GM10266 (cell line): Measurements from ENCODE around the gene AGRP.

Experiments used
- DNase-seq: peaks from one replicate; pipeline ENCODE4 v3.0.0; 2012; ENCODE audit errors: extremely low spot score
- TF ChIP-seq, protein P1 (sequence below): IDR thresholded peaks from 2 replicates; pipeline ENCODE4 v1.5.1; 2012; ENCODE audit warnings: mild to moderate bottlenecking, low read depth; ENCODE audit not compliant: control insufficient read depth, insufficient read depth; ENCODE audit errors: missing control alignments

The AGRP gene, protein sequence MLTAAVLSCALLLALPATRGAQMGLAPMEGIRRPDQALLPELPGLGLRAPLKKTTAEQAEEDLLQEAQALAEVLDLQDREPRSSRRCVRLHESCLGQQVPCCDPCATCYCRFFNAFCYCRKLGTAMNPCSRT

DNA sequence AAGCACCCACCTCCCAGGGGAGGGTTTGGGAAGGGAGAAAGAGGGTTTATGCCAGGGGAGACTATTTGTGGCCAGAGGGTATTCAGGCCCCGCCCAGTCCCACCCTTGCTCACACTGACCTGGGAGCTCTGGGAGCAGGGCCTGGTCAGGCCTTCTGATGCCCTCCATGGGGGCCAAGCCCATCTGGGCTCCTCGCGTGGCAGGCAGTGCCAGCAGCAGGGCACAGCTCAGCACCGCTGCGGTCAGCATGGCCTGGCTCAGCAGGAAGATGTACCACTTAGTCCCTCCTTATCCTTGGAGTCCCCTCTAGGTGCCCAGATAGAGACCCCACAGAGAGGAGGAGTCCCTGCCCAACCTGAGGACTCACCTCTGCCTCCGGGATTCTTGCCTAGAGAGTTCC is at the start of gene AGRP:
TSS of gene AGRP (minus strand) at position 398 of the 400 bp plus-strand sequence. CDS start at position 249, 149 bp downstream.
- no peak for DNase-seq
- TF ChIP-seq, protein P1, sequence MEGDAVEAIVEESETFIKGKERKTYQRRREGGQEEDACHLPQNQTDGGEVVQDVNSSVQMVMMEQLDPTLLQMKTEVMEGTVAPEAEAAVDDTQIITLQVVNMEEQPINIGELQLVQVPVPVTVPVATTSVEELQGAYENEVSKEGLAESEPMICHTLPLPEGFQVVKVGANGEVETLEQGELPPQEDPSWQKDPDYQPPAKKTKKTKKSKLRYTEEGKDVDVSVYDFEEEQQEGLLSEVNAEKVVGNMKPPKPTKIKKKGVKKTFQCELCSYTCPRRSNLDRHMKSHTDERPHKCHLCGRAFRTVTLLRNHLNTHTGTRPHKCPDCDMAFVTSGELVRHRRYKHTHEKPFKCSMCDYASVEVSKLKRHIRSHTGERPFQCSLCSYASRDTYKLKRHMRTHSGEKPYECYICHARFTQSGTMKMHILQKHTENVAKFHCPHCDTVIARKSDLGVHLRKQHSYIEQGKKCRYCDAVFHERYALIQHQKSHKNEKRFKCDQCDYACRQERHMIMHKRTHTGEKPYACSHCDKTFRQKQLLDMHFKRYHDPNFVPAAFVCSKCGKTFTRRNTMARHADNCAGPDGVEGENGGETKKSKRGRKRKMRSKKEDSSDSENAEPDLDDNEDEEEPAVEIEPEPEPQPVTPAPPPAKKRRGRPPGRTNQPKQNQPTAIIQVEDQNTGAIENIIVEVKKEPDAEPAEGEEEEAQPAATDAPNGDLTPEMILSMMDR, result no peak

DNA sequence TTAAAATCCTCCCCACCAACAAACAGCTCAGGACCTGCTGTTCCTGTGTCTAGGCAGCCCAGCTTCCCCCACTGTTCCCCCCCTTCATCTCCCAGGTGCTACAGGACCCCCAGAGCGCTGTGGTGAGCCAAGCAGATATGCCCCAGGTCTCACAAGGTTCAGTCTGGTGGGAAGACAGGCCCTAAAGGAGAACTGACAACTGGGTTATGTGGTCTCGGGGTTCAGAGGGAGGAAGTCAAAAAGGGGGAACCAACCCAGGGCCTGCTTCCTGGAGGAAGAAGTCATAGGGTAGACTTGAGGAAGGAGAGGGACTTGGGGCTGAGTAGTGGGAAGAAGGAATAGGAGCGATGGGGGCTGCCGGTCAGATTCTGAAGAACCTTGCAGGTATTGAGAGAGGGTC is 47.9 kb upstream of the AGRP start:
- TF ChIP-seq, protein P1, result no peak
- no peak for DNase-seq

DNA sequence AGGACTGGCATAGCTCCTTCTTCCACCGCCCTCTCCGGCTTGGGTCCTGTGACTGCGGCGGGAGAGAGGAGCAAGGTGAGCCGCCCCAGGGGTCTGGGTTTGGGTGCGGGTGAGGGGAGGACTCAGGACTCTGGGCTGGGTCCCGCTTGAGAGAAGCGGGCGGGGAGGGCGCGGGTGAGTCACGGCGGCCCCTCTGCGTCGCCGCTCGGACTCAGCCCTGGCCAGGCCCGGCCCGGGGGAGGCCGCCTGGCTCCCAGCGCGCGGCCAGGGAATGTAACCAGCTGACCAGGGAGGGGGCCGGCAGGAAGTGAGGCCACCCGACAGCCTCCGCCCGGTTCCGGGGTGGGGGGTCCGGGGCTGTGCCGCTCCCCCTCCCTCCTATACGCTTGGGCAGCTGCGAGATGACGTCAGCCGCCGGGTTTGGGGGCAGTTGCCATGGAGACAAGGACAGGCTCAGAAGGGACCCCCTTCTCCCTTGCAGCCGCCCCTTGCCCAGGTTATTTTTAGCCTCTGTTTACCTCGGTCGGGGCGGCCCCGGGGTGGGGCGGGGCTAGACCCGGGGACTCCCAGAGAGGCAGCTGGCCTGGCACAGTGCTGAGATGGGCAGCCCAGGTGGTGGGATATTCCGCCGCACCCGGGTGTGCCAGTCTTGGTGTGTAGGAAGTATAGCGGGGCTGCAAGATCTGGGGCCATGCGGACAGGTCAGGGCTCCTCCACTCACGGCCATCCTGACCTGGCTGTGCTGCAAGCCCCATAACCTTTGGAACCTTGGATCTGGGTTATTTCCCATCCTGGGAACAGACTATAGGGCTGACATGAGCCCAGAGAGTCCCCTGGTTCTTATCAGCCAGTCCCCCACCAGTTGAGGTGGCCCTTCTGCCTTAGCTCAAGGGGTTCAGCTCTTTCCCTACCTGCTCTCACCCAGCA is 46.9 kb upstream of the AGRP start:
- DNase-seq, result peak; percentile 82
- TF ChIP-seq, protein P1, result no peak

DNA sequence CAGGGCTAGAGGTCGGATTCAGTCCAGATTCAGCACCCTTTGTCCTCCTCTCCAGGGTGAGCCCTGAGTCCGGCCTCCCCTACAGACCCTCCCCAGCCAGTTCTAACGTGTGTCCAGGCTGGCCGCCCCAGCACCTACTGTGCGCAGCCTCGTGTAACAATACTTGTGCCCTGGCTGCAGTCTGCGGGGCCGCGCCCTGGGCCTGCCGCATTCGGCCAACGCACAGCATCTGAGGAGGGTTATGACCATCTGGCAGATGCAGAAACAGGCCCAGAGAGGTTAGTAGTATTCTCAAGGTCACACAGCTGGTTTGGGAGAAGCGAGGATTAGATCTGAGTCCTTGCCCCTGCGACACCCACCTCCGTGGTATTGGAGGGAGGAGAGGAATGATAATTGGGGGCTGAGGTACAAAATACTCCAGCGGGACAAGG is 46.2 kb upstream of the AGRP start:
- DNase-seq, result no peak
- TF ChIP-seq, protein P1, result no peak

DNA sequence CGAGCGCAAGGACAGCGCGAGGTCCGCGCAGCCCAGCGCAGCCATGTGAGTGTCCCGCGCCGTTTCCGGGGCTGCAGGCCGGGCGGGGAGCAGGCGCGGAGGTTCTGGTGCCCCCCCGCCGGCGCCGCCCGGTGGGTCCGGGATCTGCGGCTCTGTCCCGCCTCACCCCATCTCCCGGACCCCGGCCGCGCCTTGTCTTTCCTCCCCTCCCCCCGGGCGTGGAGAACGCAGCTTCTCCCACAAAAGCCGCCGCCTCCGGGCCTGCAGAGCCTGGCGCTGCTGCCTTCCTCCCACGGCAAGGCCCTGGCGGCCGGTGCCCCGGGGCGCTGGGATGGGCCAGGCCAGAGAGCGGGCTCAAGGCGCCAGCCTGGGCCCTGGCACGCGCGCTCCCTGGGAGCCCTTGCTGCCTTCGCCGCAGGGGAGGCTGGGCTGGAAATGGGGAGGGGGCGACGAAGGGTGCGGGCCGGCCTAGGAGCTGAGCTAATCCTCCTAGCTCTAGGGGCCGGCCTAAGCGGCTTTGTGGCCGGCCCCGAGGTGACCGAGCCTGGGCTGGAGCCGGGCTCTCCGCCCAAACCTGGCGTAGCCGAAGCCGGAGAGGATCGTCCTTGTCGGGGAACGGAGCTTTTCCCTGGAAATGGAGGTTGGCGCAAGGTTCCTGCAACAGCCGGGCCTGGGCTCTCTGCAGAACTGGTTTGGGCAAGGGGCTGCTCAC is 45.7 kb upstream of the AGRP start:
- DNase-seq, result peak; percentile 71
- TF ChIP-seq, protein P1, result no peak

DNA sequence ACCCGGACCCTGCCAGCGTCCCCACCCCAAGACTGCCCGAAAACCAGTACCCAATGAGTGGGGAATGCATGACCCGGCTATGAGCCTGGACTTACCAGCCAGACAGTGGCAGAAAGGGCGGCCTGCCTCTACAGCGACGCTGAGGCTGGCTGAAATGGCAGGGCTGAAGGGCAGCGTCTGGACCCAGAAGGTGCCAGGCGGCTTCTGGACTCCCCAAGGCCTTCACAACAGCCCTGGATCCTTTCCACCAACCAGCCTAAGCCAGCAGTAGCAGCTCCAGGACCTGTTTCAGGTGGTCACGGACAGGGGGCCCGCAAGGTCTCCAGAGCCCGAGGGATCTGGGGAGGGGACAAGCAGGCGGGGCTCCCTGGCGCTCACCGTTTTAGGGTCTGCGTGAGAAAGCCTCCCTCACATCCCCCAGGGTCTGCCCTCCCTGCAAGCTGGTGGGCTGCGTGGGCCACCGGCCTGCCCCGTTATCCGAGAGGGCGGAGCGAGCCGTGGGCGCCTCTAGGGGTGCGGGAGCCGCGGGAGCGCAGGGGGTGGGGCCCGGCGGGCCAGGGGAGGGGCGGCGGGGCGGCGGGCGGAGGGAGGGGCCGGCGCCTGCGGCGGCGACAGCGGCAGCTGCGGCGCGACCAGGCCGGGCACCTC is 45.0 kb upstream of the AGRP start, which contains the start of gene RIPOR1:
TSS of gene RIPOR1 (plus strand) at position 608 of the 648 bp plus-strand sequence. CDS start 9,618 bp downstream, outside the sequence.
- peak; percentile 86 for DNase-seq
- TF ChIP-seq, protein P1, result no peak
